Keratinocyte (primary cell): ENCODE results near the gene COL16A1.

Source experiments
- CTCF ChIP-seq, 3 experiments: IDR thresholded peaks in 1 of 3; conservative IDR thresholded peaks in 1 of 3; optimal IDR thresholded peaks in 1 of 3; 2 replicates in 2 of 3; 3 replicates in 1 of 3; pipeline versions ENCODE3 to v1.5.1; 2011; ENCODE audit warnings: low read length in 3 of 3, mild to moderate bottlenecking in 3 of 3, moderate library complexity in 2 of 3, control low read depth in 1 of 3, inconsistent platforms in 1 of 3; ENCODE audit not compliant: insufficient read depth in 2 of 3; ENCODE audit errors: extremely low read depth in 1 of 3
- EZH2 ChIP-seq: IDR thresholded peaks from one replicate; pipeline ENCODE4 v1.6.1; 2012; ENCODE audit warnings: inconsistent platforms, mild to moderate bottlenecking, low read length, moderate library complexity

- TF ChIP-seq CTCF (optimal IDR thresholded peaks at IDR 0.05 in 1 of 3, IDR thresholded peaks at IDR 0.05 in 1 of 3, conservative IDR thresholded peaks at IDR 0.05 in 1 of 3; ENCODE audit: extremely low read depth in 1 of 3, insufficient read depth in 2 of 3, low read length in 3 of 3) (no peak), EZH2 (no peak)
Observed at GRCh38 chr1:31733389-31734219, 29.8 kb upstream of the COL16A1 start.
